ENCODE results near the gene LTBP3. TPM values are rescaled to one million over a fixed set of nuclear protein-coding genes. Genes with fewer than 3 reads are reported as not detected.

The LTBP3 gene
- total and polyA plus RNA-seq, 9 of the 15 experiments (the other 6 are each of a cell fraction or from before 2014, with no cell fraction given): 0.06 to 20.5 (median 4.8) TPM

DNA sequence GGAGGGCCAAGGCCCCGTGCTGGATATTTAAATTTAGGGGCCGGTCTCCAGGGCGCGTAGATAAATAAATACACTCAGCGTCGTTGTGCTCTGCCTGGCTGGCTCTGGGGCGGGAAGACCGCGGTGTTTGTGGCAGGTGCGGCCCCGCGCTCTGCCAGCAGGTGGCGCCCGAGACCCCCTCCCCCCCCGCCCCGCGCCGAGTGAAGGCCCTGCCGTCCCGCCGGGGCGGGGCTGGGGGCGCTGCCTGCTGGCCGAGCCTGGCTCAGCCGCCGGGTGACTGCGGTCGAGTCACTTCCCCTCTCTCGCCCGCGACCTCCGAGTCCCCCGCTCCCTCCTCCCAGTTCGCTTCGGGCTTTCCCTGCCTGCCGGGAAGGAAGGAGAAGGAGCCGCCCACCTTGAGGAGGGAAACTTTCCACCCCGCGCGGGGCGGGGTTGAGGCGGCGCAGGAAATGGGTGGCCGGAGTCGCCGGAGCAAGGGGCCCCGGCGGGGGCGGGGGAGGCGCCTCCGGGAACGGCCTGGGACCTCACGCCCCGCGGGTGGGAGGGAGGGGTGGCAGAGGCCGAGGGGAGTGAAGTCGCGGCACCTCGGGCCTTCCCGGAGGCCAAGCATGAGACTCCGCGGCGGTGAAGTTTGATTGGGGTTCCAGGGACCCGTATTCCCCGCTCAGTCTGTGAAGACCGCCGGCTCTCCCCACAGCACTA, 16.1 kb upstream of the LTBP3 start (continued):
- TF ChIP-seq MAZ (CRISPR knock-in tag; conservative IDR thresholded peaks at IDR 0.05 in 1 of 2, IDR thresholded peaks at IDR 0.05 in 1 of 2) (peak; percentile 96 to 99), STAT5A (IDR thresholded peaks at IDR 0.05; ENCODE audit: borderline replicate concordance, low read length) (0 out of 2 replicates have a peak, but pooled peaks have one; percentile 7), XRCC5 (IDR thresholded peaks at IDR 0.05; ENCODE audit: low read depth, low read length) (peak; percentile 71; the same call in 1 of the 2 replicates), HNRNPLL (IDR thresholded peaks at IDR 0.05; ENCODE audit: low read depth, low read length, poor library complexity, severe bottlenecking) (no peak), MTA1 (IDR thresholded peaks at IDR 0.05; ENCODE audit: borderline replicate concordance) (0 out of 2 replicates have a peak, but pooled peaks have one; percentile 31), DPF2 (IDR thresholded peaks at IDR 0.05) (no peak), NR3C1 (CRISPR knock-in tag; IDR thresholded peaks at IDR 0.05) (no peak), SRF (CRISPR knock-in tag; IDR thresholded peaks at IDR 0.05) (no peak), NELFE (IDR thresholded peaks at IDR 0.05; ENCODE audit: insufficient read depth, insufficient read length) (no peak), PYGO2 (tag; IDR thresholded peaks at IDR 0.05) (no peak), ETS2 (tag; IDR thresholded peaks at IDR 0.05; ENCODE audit: borderline replicate concordance, poor library complexity, severe bottlenecking) (no peak), TAF7 (tag; IDR thresholded peaks at IDR 0.05) (no peak), KDM1A (IDR thresholded peaks at IDR 0.05) (no peak), PHF20 (IDR thresholded peaks at IDR 0.05; ENCODE audit: partially characterized antibody) (no peak), ZFPM2 (CRISPR knock-in tag; IDR thresholded peaks at IDR 0.05) (no peak)
- TF ChIP-seq, protein P1, sequence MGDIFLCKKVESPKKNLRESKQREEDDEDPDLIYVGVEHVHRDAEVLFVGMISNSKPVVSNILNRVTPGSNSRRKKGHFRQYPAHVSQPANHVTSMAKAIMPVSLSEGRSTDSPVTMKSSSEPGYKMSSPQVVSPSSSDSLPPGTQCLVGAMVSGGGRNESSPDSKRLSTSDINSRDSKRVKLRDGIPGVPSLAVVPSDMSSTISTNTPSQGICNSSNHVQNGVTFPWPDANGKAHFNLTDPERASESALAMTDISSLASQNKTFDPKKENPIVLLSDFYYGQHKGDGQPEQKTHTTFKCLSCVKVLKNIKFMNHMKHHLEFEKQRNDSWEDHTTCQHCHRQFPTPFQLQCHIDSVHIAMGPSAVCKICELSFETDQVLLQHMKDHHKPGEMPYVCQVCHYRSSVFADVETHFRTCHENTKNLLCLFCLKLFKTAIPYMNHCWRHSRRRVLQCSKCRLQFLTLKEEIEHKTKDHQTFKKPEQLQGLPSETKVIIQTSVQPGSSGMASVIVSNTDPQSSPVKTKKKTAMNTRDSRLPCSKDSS (IDR thresholded peaks at IDR 0.05; ENCODE audit: low read depth, partially characterized antibody): no peak
- TF ChIP-seq, protein P2, sequence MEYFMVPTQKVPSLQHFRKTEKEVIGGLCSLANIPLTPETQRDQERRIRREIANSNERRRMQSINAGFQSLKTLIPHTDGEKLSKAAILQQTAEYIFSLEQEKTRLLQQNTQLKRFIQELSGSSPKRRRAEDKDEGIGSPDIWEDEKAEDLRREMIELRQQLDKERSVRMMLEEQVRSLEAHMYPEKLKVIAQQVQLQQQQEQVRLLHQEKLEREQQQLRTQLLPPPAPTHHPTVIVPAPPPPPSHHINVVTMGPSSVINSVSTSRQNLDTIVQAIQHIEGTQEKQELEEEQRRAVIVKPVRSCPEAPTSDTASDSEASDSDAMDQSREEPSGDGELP (CRISPR knock-in tag; IDR thresholded peaks at IDR 0.05; ENCODE audit: borderline replicate concordance): peak; percentile 85
- TF ChIP-seq, protein P3, sequence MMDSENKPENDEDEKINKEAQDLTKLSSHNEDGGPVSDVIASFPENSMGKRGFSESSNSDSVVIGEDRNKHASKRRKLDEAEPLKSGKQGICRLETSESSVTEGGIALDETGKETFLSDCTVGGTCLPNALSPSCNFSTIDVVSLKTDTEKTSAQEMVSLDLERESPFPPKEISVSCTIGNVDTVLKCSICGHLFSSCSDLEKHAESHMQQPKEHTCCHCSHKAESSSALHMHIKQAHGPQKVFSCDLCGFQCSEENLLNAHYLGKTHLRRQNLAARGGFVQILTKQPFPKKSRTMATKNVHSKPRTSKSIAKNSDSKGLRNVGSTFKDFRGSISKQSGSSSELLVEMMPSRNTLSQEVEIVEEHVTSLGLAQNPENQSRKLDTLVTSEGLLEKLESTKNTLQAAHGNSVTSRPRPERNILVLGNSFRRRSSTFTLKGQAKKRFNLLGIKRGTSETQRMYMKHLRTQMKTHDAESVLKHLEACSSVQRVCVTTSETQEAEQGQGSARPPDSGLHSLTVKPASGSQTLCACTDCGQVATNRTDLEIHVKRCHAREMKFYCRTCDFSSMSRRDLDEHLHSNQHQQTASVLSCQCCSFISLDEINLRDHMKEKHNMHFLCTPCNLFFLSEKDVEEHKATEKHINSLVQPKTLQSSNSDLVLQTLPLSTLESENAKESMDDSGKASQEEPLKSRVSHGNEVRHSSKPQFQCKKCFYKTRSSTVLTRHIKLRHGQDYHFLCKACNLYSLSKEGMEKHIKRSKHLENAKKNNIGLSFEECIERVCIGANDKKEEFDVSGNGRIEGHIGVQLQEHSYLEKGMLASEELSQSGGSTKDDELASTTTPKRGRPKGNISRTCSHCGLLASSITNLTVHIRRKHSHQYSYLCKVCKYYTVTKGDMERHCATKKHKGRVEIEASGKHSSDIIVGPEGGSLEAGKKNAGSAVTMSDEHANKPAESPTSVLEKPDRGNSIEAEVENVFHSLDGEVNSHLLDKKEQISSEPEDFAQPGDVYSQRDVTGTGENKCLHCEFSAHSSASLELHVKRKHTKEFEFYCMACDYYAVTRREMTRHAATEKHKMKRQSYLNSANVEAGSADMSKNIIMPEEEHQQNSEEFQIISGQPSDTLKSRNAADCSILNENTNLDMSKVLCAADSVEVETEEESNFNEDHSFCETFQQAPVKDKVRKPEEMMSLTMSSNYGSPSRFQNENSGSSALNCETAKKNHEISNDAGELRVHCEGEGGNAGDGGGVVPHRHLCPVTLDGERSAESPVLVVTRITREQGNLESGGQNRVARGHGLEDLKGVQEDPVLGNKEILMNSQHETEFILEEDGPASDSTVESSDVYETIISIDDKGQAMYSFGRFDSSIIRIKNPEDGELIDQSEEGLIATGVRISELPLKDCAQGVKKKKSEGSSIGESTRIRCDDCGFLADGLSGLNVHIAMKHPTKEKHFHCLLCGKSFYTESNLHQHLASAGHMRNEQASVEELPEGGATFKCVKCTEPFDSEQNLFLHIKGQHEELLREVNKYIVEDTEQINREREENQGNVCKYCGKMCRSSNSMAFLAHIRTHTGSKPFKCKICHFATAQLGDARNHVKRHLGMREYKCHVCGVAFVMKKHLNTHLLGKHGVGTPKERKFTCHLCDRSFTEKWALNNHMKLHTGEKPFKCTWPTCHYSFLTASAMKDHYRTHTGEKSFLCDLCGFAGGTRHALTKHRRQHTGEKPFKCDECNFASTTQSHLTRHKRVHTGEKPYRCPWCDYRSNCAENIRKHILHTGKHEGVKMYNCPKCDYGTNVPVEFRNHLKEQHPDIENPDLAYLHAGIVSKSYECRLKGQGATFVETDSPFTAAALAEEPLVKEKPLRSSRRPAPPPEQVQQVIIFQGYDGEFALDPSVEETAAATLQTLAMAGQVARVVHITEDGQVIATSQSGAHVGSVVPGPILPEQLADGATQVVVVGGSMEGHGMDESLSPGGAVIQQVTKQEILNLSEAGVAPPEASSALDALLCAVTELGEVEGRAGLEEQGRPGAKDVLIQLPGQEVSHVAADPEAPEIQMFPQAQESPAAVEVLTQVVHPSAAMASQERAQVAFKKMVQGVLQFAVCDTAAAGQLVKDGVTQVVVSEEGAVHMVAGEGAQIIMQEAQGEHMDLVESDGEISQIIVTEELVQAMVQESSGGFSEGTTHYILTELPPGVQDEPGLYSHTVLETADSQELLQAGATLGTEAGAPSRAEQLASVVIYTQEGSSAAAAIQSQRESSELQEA (IDR thresholded peaks at IDR 0.05; ENCODE audit: low read depth): no peak
